HG02852 (cell line): ENCODE measurements around the gene CNPY1.
"Not testable (repeated sequence)": the region's sequence is repeated elsewhere in the genome, so short reads cannot be mapped to it uniquely, and the experiment has no call there.

Experiments used
- ATAC-seq: cut with Tn5 transposase; IDR thresholded peaks from one replicate; pipeline ENCODE4 v1.9.1; 2021; ENCODE audit warnings: mild to moderate bottlenecking, moderate library complexity; ENCODE audit not compliant: unreplicated experiment

The CNPY1 gene

DNA sequence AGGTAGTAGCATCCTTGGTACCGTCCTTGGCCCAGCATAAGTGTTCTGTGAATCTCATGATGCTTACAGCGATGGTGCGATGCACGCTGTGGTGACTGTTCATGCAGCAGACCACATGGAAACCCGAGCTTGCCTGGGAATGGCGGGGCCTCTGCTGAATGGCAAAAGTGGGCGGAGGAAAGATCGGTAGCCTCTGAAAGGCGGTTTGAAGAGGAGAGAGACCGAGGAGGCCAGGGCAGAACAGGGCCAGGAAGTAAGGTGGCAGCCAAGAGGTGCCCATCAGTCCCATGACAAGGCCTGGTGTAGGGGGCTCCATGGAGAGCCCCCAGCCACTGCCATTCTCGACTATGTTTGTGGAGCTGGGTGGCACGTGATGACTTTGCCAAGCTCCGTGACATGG, 33.2 kb upstream of the CNPY1 start:
- no peak for ATAC-seq

DNA sequence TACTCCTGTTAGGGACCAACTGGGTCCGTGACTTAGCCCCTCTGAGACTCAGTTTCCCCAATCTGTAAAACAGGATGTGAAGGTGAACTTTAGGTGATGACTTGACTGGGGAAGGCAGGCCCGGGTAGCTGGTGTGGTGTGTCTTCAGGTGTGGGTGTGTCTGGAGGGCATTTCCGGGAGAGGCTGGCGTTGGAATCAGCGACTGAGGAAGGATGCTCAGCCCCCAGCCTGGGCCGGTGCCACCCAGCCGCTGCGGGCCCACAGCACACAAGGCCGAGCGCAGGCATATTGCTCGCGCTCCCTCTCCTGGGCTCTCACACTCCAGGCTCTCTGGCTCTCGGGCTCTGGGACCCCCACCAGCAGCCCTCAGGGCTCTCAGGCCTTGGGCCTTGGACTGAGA, 31.7 kb upstream of the CNPY1 start:
- ATAC-seq: no peak

GRCh38 chr7:155577509-155577905, 31.1 kb upstream of the CNPY1 start:
- ATAC-seq: no peak

DNA sequence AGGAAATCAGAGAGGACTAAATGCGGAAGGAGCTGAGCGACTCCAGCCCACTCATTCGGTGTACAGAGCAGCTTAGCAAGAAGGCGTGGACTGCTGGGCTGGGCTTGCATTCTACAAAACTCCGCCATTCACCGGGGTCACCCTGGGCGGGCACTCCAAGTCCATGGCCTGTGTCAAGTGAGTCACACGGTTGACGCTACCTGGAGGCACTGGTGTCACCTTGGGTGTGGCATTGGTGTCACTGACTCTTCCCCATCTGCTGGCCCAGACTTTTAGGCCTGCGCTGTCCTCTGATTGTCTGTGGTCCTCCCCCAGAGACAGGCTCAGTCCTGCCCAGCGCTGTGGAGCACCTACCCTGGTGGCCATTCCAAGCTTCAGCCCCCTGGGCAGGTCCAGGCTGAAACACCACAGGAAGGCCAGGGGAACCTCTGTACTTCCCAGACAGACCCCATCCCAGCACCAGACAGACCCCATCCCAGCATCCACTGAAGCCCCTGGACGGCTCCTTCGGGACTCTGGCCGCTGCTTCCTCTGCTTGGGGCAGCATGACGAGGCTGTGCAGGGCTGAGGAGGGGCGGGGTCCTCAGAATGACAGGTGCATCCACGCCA, 30.6 kb upstream of the CNPY1 start:
- ATAC-seq: no peak

- no peak for ATAC-seq
These were observed 30.1 kb upstream of the CNPY1 start for GRCh38 chr7:155576416-155576815.

DNA sequence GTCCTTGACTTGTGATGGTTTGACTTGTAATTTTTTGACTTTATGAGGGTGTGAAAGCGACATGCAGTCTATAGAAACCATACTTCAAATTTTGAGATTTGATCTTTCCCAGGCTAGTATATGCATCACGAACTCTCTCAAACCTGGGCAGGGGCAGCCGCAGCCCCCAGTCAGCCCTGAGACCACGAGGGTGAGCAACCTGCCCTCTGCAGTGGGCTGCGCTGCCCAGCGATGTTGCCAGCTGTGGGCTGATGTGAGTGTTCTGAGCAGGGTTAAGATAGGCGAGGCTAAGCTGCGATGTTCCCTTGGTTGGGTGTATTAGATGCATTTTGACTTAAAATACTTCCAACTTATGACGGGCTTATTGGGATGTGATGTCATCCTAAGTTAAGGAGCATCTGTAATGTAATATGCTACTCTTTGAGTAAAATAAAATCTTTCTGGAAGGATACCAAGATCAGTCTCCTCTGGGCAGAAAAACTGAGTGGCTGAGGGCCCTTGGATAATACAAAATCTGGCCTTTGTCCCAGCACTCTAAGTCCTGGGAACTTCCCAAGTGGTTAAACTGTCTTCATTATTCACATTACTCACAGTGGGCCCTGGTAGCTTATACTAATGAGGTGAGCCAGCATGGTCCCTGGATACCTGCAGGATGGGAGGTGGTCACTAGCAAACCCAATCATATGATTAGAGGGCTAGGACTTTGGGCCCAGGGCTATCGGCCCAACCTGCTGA, 28.4 kb upstream of the CNPY1 start:
- no peak for ATAC-seq

- no peak for ATAC-seq
These were observed 25.4 kb upstream of the CNPY1 start for GRCh38 chr7:155571581-155572345.

DNA sequence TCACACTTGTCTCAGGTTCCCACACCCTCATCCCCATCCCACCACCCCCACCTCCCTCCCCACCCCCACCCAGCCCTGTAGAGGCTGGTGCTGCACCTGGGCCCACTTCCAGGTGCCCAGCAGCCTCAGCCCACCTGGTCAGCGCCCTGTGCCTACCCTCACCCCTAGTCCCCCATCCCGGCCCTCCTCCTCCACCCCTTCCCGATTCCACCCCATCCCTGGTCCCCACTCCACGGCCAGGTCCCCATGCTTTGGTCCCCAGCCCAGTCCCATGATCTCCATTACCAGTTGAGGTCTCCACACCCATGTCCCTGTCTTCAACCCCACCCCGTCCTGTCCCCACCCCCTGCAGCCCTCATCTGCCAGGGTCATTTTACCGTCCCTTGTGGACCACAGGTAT, 24.6 kb upstream of the CNPY1 start:
- no peak for ATAC-seq

DNA sequence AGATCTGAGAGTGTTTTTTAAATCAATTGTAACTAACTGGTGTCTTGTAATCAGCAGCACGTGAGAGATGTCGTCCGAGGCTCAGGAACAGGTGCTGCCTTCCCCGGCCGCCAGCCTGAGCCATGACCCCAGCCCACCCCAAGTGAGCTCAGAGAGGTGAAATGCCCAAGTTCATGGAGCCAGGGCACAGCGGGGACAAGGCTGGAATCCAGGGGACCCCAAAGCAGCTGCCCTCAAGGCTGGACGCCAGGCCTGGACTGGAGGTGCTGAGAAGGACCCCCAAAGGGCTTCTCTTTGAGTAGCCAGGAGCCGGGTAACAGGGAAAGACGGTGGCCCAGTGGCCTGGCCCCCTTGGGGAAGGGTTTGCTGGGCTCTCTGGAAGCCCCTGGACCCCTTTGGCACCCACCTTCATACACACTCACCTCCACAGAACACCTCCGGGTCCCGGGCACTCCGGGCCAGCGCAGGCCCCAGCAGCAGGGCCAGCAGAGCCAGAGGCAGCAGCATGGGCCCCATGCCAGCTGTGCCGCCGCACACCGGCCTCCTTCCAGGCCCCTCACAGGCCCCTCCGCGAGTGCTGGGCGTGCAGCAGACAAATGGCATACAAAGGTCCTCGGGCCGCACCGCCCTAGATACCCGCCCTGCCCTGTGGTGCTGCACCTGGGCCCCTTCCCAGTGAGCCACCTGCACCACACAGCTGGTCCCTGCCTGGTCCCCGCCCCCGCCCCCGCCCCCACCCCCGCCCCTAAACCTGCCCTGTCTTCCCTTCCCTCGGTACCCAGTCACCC, 24.0 kb upstream of the CNPY1 start:
- ATAC-seq: no peak

DNA sequence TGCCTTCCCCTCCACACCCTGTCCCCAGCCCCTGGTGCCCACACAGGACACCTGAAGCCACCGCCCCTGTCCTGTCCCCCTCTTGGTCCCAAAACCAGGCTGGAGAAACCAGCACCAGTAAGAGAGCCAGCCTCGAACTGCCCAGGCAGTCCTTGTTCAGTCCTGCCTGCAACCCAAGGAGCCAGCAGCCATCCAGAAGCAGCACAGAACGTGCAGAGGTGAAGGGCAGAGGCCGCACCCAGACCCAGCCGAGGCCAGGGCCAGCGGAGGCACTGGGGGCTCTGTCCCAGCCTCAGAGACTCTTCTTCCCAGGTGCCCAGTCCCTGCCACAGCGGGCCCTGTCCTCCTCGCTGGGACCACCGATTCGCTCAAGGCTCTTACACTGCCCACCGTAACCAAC, 23.3 kb upstream of the CNPY1 start:
- no peak for ATAC-seq

DNA sequence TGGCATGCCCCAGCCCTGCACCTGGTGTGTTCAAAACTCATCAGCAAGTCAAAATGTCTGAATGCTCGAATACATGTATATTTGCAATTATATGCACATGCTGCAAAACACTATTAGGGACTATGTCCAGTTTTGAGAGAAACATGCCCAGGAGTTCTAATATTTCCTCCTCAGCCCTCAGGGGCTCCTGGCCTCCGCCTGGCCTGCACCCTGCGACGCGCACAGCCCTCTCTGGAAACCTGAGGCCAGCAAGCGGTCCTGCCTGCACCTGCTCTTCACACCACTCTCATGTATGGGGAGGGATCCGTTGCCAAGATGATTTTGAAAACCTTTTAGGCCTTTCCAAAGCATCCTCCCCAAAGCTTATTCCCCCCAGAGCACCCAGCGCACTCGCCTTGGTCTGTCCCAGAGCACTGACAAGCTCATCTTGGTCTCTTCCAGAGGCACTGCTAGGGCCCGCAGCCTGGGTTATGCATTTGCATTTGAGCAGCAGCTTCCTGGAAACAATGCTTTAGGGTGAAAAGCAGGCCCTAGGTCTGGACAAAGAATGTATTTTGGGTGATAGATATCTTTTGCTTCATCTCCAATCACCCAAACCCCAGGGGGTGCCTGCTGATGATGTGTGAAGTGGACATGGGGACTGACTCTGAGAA, 22.6 kb upstream of the CNPY1 start:
- no peak for ATAC-seq

GRCh38 chr7:155568333-155568660, 21.9 kb upstream of the CNPY1 start:
- ATAC-seq: no peak

GRCh38 chr7:155567646-155568332, 21.4 kb upstream of the CNPY1 start:
- no peak for ATAC-seq

GRCh38 chr7:155566011-155566836, 19.9 kb upstream of the CNPY1 start:
- no peak for ATAC-seq

DNA sequence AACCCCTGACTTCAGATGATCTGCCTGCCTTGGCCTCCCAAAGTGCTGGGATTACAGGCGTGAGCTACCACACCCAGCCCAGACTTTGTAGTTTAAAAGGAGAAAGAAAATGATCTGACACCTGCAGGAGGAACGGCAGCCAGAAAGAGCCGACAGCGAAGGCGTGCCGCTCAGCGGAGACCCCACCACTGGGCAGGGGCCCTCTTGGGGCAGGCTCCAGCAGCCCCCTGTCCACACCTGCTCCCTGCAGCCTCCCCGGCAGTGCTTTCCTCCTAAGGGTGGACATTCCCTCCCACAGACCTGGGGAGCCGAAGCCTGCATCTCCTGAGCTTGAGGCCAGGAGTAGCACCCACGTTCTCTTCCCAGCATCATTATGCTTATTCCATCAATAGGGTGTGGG, 19.2 kb upstream of the CNPY1 start:
- no peak for ATAC-seq

DNA sequence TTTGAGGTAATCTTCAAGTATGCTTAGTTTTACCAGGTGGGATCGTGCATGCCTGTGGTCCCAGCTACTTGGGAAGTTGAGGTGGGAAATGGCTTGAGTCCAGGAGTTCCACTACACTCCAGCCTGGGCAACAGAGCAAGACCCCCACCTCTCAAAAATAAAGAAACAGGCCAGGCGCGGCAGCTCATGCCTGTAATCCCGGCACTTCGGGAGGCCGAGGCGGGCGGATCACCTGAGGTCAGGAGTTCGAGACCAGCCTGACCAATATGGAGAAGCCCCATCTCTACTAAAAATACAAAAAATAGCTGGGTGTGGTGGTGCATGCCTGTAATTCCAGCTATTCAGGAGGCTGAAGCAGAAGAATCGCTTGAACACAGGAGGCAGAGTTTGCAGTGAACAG, 16.6 kb upstream of the CNPY1 start:
- ATAC-seq: not testable (repeated sequence)

DNA sequence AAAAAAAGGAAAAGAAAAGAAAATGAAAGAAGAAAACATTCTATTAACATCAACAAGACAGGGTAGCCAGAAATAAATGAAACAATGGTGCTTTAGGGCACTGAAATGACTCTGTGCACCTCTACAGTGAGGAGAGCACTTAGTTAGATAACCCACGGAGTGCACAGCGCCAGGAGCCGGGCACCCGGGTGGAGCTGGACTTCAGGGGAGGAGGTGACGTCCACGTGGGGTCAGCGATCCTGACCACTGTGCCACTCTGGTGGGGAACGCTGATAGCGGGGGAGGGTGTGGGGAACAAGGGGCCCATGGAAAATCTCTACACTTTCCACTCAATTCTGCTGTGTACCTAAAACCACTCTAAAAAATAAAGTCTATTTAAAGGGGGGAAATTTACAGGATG, 15.7 kb upstream of the CNPY1 start:
- no peak for ATAC-seq

GRCh38 chr7:155560982-155561686, 14.8 kb upstream of the CNPY1 start:
- ATAC-seq: no peak
